B cell (primary cell): Measurements from ENCODE around the gene RPL7A. TPM values are rescaled to one million over a fixed set of nuclear protein-coding genes. Genes with fewer than 3 reads are reported as not detected.
A peak's percentile ranks its signal among the peaks of the same experiment; 100 is the strongest.
"Not testable (repeated sequence)": the region's sequence is repeated elsewhere in the genome, so short reads cannot be mapped to it uniquely, and the experiment has no call there.

Experiments
- ATAC-seq: fragments of 200-7000 bp; cut with Tn5 transposase; one replicate; pipeline ENCODE4 v1.10.0; 2021; ENCODE audit warnings: low read depth, mild to moderate bottlenecking, moderate number of reproducible peaks, moderate library complexity
- CTCF ChIA-PET: fragments of 350-600 bp; sonication (Branson Sonifier 250); formaldehyde crosslinking; loops from one replicate; lab custom pipeline; 2021; ENCODE audit warnings: antibody characterized with exemption, inconsistent platforms; lab: Charles Lee
- POLR2A ChIA-PET: fragments of 350-600 bp; sonication (Branson Sonifier 250); formaldehyde crosslinking; loops from one replicate; lab custom pipeline; 2021; ENCODE audit warnings: antibody characterized with exemption; lab: Charles Lee
- DNase-seq: peaks from one replicate; pipeline ENCODE4 v3.0.0; 2013
- H2AFZ ChIP-seq: 2 replicates; pipeline ENCODE4 v1.6.1; 2012; ENCODE audit warnings: mild to moderate bottlenecking, low read depth, low read length; ENCODE audit not compliant: insufficient read depth, poor library complexity, severe bottlenecking
- H3K27ac ChIP-seq, 2 donors: 1 replicate in 1 of 2; 2 replicates in 1 of 2; pipeline ENCODE4 v1.5.1; 2012 to 2013; ENCODE audit warnings: low read length in 2 of 2, mild to moderate bottlenecking in 2 of 2, moderate library complexity in 1 of 2
- H3K27me3 ChIP-seq, 4 experiments: fragments of 200-600 bp in 1 of 4; sonication (generic) in 1 of 4; replicated peaks in 1 of 4; 1 replicate in 2 of 4; 2 replicates in 2 of 4; pipeline versions ENCODE4 v1.6.1 to v1.7.0; 2013 to 2016; ENCODE audit warnings: low read length in 3 of 4, mild to moderate bottlenecking in 2 of 4, mixed read lengths in 1 of 4, moderate library complexity in 1 of 4; ENCODE audit not compliant: insufficient read depth in 4 of 4, control insufficient read depth in 3 of 4; ENCODE audit errors: control extremely low read depth in 1 of 4
- H3K36me3 ChIP-seq, 2 experiments: replicated peaks in 1 of 2; 1 replicate in 1 of 2; 2 replicates in 1 of 2; pipeline versions ENCODE4 v1.6.1 to v1.7.1; 2013; ENCODE audit warnings: low read length in 1 of 2; ENCODE audit not compliant: insufficient read depth in 2 of 2, control insufficient read depth in 1 of 2; ENCODE audit errors: control extremely low read depth in 1 of 2, extremely low read depth in 1 of 2
- H3K4me1 ChIP-seq, 2 donors: fragments of 200-600 bp in 1 of 2; sonication (generic) in 1 of 2; 1 replicate in 1 of 2; 2 replicates in 1 of 2; pipeline versions ENCODE4 v1.5.1 to v1.6.1; 2013 to 2017; ENCODE audit warnings: low read length in 2 of 2; ENCODE audit not compliant: control insufficient read depth in 2 of 2, insufficient read depth in 2 of 2
- H3K4me2 ChIP-seq: replicated peaks from 2 replicates; pipeline ENCODE3; 2012; ENCODE audit warnings: mild to moderate bottlenecking, low read depth, low read length; ENCODE audit not compliant: poor library complexity, severe bottlenecking
- H3K4me3 ChIP-seq, 5 experiments: fragments of 200-600 bp in 1 of 5; sonication (generic) in 1 of 5; 1 replicate in 3 of 5; 2 replicates in 2 of 5; pipeline versions ENCODE4 v1.5.1 to v1.7.0; 2011 to 2016; ENCODE audit warnings: low read length in 4 of 5, mild to moderate bottlenecking in 4 of 5, low read depth in 2 of 5, control low read depth in 1 of 5, moderate library complexity in 1 of 5; ENCODE audit not compliant: insufficient read depth in 1 of 5; ENCODE audit errors: control extremely low read depth in 1 of 5, extremely low read depth in 1 of 5
- H3K79me2 ChIP-seq: fragments of 200-600 bp; sonication (generic); one replicate; pipeline ENCODE4 v1.6.0; 2016; ENCODE audit warnings: low read length; ENCODE audit not compliant: control insufficient read depth, insufficient read depth
- H3K9ac ChIP-seq: fragments of 200-600 bp; sonication (generic); 2 replicates; pipeline ENCODE4 v1.6.1; 2017; ENCODE audit warnings: mild to moderate bottlenecking, low read length, moderate library complexity
- H3K9me3 ChIP-seq, 3 donors: one replicate each; pipeline versions ENCODE4 v1.6.1 to v1.7.1; 2013; ENCODE audit warnings: low read length in 2 of 3; ENCODE audit not compliant: control insufficient read depth in 2 of 3, insufficient read depth in 1 of 3; ENCODE audit errors: control extremely low read depth in 1 of 3
- H4K20me1 ChIP-seq: 2 replicates; pipeline ENCODE4 v1.6.0; 2012; ENCODE audit warnings: mild to moderate bottlenecking, low read length; ENCODE audit not compliant: insufficient read depth, control insufficient read depth, poor library complexity, severe bottlenecking
- H3K27ac Mint-ChIP-seq: one replicate; pipeline ENCODE4 v1.8.0; 2021; ENCODE audit warnings: mixed read lengths
- H3K27me3 Mint-ChIP-seq: one replicate; pipeline ENCODE4 v1.8.0; 2021; ENCODE audit warnings: mixed read lengths
- H3K4me1 Mint-ChIP-seq: one replicate; pipeline ENCODE4 v1.8.0; 2021; ENCODE audit warnings: mixed read lengths
- H3K4me3 Mint-ChIP-seq: one replicate; pipeline ENCODE4 v1.8.0; 2021; ENCODE audit warnings: mixed read lengths
- H3K9me3 Mint-ChIP-seq: one replicate; pipeline ENCODE4 v1.8.0; 2022; ENCODE audit warnings: mixed read lengths; ENCODE audit not compliant: insufficient read depth
- CTCF ChIP-seq: fragments of 200-600 bp; IDR thresholded peaks from one replicate; pipeline ENCODE4 v1.8.0; 2022; ENCODE audit warnings: antibody characterized with exemption, mild to moderate bottlenecking
- EZH2 ChIP-seq: IDR thresholded peaks from 2 replicates; pipeline ENCODE4 v1.6.1; 2012; ENCODE audit warnings: borderline replicate concordance, low read depth, mild to moderate bottlenecking, moderate library complexity, low read length; ENCODE audit not compliant: insufficient read depth, poor library complexity, severe bottlenecking
- WGBS: methylation state at CpG from one replicate; pipeline ENCODE4 v1.1.5; 2013; ENCODE audit warnings: missing lambda C conversion rate; ENCODE audit not compliant: insufficient coverage; 5-methylcytosine and 5-hydroxymethylcytosine counted together
- intact Hi-C: fragments of 100-400 bp; cut with micrococcal nuclease; formaldehyde crosslinking; loops from one replicate; pipeline ENCODE4 v1.10.0; 2022
- polyA plus RNA-seq: library from polyadenylated mRNA; depleted of rRNA; stranded (reverse); fragments of >200 nt; gene quantifications from 2 replicates; pipeline ENCODE4 v1.2.3, GENCODE V29; 2012
- total RNA-seq, 2 donors: library from RNA; stranded (reverse); fragments of 120-200 nt in 1 of 2; gene quantifications; 1 replicate in 1 of 2; 2 replicates in 1 of 2; pipeline versions ENCODE4 v1.2.3 to v1.2.4, GENCODE V29; 2013 to 2022

RPL7A gene
- total and polyA plus RNA-seq, 2 donors (not counting 1 experiment from before 2014, with no cell fraction given) = 2,407 to 3,937 TPM

DNA sequence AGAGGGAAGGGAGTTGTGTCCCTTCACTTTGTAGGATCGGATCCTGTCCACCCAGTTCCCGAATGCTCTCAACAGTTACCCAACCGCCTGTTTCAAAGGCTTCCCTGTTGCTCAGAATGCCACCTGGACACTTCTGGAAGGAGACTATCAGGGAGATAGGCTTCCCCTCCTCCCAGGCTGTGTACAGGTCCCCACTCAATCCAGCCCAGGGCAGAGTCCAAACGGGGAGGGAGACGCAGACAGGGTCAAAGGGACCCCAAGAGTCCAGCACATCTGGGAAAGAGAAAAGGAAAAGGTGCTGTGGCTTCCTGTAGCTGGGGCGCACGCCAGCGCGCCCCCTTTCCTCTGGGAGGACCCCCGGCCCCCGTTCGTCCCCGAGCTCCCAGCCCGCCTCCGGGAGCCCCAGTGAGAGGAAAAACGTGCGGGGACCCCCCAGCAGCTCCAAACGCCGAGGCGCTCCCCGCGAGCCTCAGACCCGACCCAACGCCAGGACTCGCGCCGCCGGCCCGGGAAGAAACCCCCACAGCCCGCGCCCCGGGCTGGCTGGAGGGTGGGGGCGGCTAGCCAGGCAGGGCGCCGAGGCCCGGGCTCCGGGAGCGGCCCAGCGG lies 27.2 kb downstream of the RPL7A start:
- peak overlapping the region; percentile 84 for H3K9ac ChIP-seq
- peaks cover 0 to 15% of the 10 kb centered on the region in 2 experiments for H3K36me3 ChIP-seq
- peak overlapping the region; percentile 94 for H3K4me3 Mint-ChIP-seq
- peak overlapping the region; percentile 85 for H3K4me2 ChIP-seq
- H3K9me3 Mint-ChIP-seq = no peaks in the 10 kb centered on the region
- peaks cover 56% of the 10 kb centered on the region for H3K79me2 ChIP-seq
- POLR2A ChIA-PET = interaction anchor here (1.0 kb wide), 1 partner anchor 104 kb away, joined by 3 read pairs; the partner anchor contains the start of gene SLC2A6
- peak overlapping the region; percentile 18 to 91 for H3K27ac ChIP-seq
- peaks cover 52% of the 10 kb centered on the region for H4K20me1 ChIP-seq
- H3K27me3 Mint-ChIP-seq = no peaks in the 10 kb centered on the region
- under 1% methylated on average over 36 of the region's 39 CpGs for WGBS
- intact Hi-C loops = no loop called here
- H2AFZ ChIP-seq = peak overlapping the region; percentile 91
- no peak for ATAC-seq
- H3K27me3 ChIP-seq = no peaks in the 10 kb centered on the region
- no peak for TF ChIP-seq EZH2
- no peaks in the 10 kb centered on the region for H3K9me3 ChIP-seq
- peak; percentile 38 for DNase-seq
- CTCF ChIA-PET = interaction anchor here (0.7 to 1.4 kb wide), 3 partner anchors 19 to 112 kb away, joined by 3 to 6 read pairs (median 3); partner anchors contain the start of genes SURF1 and SURF2
- peaks cover 31 to 48% of the 10 kb centered on the region in 2 donors for H3K4me1 ChIP-seq
- H3K4me3 ChIP-seq = peak overlapping the region; percentile 39 to 78 (median 66)
- H3K27ac Mint-ChIP-seq = peak overlapping the region; percentile 84
- H3K4me1 Mint-ChIP-seq = peaks cover 41% of the 10 kb centered on the region

DNA sequence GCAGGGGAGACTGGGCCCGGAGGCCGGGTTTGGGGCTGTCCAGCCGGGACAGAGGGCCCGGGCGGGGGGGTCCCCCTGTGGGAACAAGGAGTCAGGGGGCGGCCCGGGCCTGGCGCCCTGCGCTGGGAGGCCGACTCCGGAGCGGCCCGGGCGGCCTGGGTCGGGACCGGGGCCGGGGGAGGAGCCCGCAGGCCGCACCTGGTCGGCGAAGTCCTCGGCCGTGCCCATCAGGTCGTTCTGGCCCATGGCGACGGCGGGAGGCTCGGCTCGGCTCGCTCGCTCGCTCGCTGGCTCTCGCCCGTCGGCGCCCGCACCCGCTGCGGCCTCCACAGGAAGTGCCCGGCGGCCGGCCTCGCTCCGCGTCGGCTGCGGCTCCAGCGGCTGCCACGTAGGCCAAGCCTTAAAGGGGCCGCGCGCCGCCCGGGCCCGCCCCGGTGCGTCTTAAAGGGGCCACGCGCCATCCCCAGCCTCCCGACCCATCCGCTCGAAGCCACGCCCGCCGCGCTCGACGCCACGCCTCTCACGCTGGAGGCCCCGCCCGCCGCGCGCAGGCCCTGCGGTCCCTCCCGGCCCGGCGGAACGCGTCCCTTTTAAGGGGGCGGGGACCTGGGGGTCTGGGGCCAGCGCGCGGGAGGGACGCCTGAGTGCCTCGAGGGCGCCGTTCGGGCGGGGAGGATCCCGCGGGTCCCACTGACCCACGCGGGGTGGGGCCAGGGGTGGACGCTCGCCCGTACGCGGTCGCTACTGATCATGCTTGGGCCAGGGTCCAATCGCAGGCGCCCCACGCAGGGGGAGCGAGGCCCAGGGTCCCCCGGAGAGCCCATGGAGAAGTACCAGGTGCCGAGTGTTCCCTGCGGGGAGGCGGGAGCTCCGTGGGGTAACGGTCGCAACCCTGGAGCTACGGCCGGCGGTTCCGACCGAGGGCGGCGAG lies 28.0 kb downstream of the RPL7A start, which contains the start of the genes STKLD1 and SURF4:
TSS of gene STKLD1 (plus strand) at position 643 of the 931 bp plus-strand sequence. CDS start at position 751, 108 bp downstream.
TSS of gene SURF4 (minus strand) at position 337 of the 931 bp plus-strand sequence. CDS start at position 246, 91 bp downstream.
- Histone ChIP-seq H2AFZ (peak within 1 kb of the TSS; percentile 91), H3K4me1 (peaks cover 25 to 40% of the 10 kb centered on the region in 2 donors), H3K36me3 (peaks cover 0 to 11% of the 10 kb centered on the region in 2 experiments), H3K9me3 (no peaks in the 10 kb centered on the region), H3K27ac (peak within 1 kb of the TSS; percentile 18 to 91), H3K27me3 (no peaks in the 10 kb centered on the region), H3K9ac (peak within 1 kb of the TSS; percentile 84), H3K4me2 (peak within 1 kb of the TSS; percentile 85), H4K20me1 (peaks cover 45% of the 10 kb centered on the region), H3K4me3 (peak within 1 kb of the TSS; percentile 39 to 78 (median 66)), H3K79me2 (peaks cover 48% of the 10 kb centered on the region)
- intact Hi-C loops = loop anchor here (1.0 to 2.0 kb wide), 7 partner anchors 20 to 649 kb away; partner anchors contain the start of genes BRD3OS, GTF3C5, MED22 and RPL7A
- DNase-seq = peak; percentile 95
- no peak for TF ChIP-seq CTCF
- no peak for TF ChIP-seq EZH2
- H3K4me3 Mint-ChIP-seq = peak within 1 kb of the TSS; percentile 94
- POLR2A ChIA-PET = interaction anchor here (0.6 to 1.2 kb wide), 4 partner anchors 20 to 103 kb away, joined by 3 to 6 read pairs (median 4); partner anchors contain the start of genes MED22, RPL7A, SLC2A6 and SURF1
- CTCF ChIA-PET = interaction anchor here (0.6 to 1.2 kb wide), 4 partner anchors 13 to 190 kb away, joined by 3 to 4 read pairs (median 3); no protein-coding TSS in a partner anchor
- H3K4me1 Mint-ChIP-seq = peaks cover 33% of the 10 kb centered on the region
- no peaks in the 10 kb centered on the region for H3K9me3 Mint-ChIP-seq
- under 1% methylated on average over 120 of the region's 120 CpGs for WGBS
- peak; percentile 97 for ATAC-seq
- no peaks in the 10 kb centered on the region for H3K27me3 Mint-ChIP-seq
- H3K27ac Mint-ChIP-seq = peak within 1 kb of the TSS; percentile 84

DNA sequence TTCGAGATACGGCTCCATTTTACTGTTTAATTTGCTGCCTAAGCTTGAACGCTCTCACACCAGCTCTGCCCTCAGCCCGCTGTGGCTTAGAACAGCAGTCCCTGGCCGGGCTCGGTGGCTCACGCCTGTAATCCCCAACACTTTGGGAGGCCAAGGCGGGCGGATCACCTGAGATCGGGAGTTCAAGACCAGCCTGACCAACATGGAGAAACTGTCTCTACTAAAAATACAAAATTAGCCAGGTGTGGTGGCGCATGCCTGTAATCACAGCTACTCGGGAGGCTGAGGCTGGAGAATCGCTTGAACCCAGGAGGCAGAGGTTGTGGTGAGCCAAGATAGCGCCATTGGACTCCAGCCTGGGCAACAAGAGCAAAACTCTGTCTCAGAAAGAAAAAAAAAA lies 29.3 kb downstream of the RPL7A start:
- H3K27ac ChIP-seq, H3K9me3 ChIP-seq, H3K4me3 ChIP-seq, H3K9me3 Mint-ChIP-seq, H3K27me3 Mint-ChIP-seq, H3K27ac Mint-ChIP-seq, H2AFZ ChIP-seq, ATAC-seq, H3K36me3 ChIP-seq, H3K27me3 ChIP-seq, H3K4me2 ChIP-seq, DNase-seq, H3K9ac ChIP-seq: not testable (repeated sequence)
- intact Hi-C loops = loop anchor here (2.0 kb wide), 1 partner anchor 44 kb away; no protein-coding TSS in a partner anchor
- peak overlapping the region; percentile 76 for H3K4me3 Mint-ChIP-seq
- CTCF ChIA-PET = interaction anchor here (0.8 to 1.2 kb wide), 3 partner anchors 15 to 254 kb away, joined by 3 to 4 read pairs (median 3); no protein-coding TSS in a partner anchor
- H3K4me1 Mint-ChIP-seq = peaks cover 21% of the 10 kb centered on the region
- H4K20me1 ChIP-seq = peaks cover 32% of the 10 kb centered on the region
- POLR2A ChIA-PET = interaction anchor here (1.2 kb wide), 1 partner anchor 21 kb away, joined by 6 read pairs; the partner anchor contains the start of genes SURF1 and SURF2
- 94% methylated on average over 13 of the region's 14 CpGs for WGBS
- H3K79me2 ChIP-seq = peaks cover 36% of the 10 kb centered on the region
- peaks cover 14 to 28% of the 10 kb centered on the region in 2 donors for H3K4me1 ChIP-seq
